ENCODE measurements around the gene PPP2R5E. TPM values are rescaled to one million over a fixed set of nuclear protein-coding genes. Genes with fewer than 3 reads are reported as not detected.

The PPP2R5E gene
- total and polyA plus RNA-seq, 7 experiments from 2014 or later: 29.2 to 47.8 (median 37.5) TPM

DNA sequence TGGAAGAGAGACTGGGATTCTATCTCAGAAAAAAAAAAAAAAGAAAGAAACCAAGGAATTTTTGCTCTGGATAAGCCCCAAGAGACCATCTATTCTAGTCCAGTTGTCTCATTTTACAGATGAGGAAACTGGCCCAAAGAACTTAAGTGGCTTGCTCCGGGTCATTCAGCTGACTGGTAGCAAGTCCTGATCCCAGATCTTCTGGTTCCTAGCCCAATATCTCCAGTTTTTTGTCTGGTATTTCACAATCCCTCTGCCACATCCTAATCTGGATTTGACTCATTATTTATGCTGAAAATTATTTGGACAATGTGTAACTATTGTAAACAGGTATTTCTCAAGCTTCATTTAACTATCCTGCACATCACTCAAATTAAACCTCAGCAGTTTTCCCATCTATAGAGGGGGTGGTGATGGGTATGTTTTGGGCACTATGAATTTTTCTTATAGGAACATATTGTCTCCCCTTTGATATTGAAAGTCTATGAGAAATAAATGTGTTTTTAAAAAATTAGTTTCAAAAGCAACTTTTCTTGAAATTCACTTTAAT, 43.4 kb downstream of the PPP2R5E start:
- no peaks in the 10 kb centered on the region for H3K27me3 Mint-ChIP-seq
- H3K9me3 ChIP-seq (ENCODE audit: control insufficient read depth in 2 of 3, low read length in 3 of 3): no peaks in the 10 kb centered on the region
- no peaks in the 10 kb centered on the region for H3K4me1 ChIP-seq (ENCODE audit: control insufficient read depth in 2 of 2, insufficient read depth in 2 of 2, low read length in 2 of 2)
- peaks cover 0 to 38% (median 11%) of the 10 kb centered on the region in 5 donors for H3K36me3 Mint-ChIP-seq
- H3K27me3 ChIP-seq (ENCODE audit: control insufficient read depth in 2 of 2, insufficient read depth in 2 of 2, low read length in 2 of 2): no peaks in the 10 kb centered on the region
- POLR2A ChIA-PET: no interaction called here
- intact Hi-C loops (cut with micrococcal nuclease): no loop called here
- no peak overlapping the region for H3K4me3 Mint-ChIP-seq
- ATAC-seq: no peak
- no peaks in the 10 kb centered on the region for H3K9me3 Mint-ChIP-seq
- no peak for DNase-seq
- CTCF ChIA-PET: no interaction called here
- no peak overlapping the region for H3K27ac Mint-ChIP-seq
- H3K36me3 ChIP-seq (ENCODE audit: control insufficient read depth in 2 of 3, insufficient read depth in 3 of 3, low read length in 3 of 3): no peaks in the 10 kb centered on the region
- H3K4me3 ChIP-seq (ENCODE audit: low read length): no peak overlapping the region
- no peak overlapping the region for H3K27ac ChIP-seq (ENCODE audit: low read depth, low read length)
- peaks cover 14 to 60% (median 42%) of the 10 kb centered on the region in 7 donors for H3K4me1 Mint-ChIP-seq

DNA sequence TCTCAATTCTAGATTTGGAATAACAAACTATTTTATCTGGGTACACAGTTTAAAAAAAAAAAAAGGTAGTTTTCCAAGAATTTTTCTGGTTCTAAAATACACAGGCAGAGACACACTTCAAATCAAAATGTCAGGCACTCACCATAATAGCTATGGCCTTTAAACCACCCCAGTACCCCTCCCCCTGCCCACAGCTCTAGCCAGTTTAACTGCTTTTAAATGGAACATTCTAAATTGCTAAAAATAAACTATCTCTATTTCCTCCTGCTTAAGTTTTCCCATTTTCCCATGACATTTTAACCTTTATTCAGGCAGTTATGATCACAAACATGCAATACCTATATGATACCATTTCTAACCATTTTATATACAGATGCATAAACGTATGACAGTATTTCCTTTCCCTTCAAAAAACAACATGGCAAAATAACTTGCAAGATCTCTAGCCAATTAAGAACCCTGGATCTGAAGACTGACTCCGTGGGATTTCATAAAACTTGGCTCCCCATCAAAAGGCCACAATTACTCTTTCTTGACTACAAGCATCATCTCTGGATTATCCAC, 46.3 kb downstream of the PPP2R5E start:
- CTCF ChIA-PET: no interaction called here
- Mint-ChIP-seq H3K4me3 (no peak overlapping the region), H3K36me3 (peaks cover 4 to 36% (median 11%) of the 10 kb centered on the region in 5 donors), H3K4me1 (peaks cover 14 to 56% (median 44%) of the 10 kb centered on the region in 7 donors), H3K27ac (no peak overlapping the region), H3K9me3 (no peaks in the 10 kb centered on the region), H3K27me3 (no peaks in the 10 kb centered on the region)
- ATAC-seq (no peak), DNase-seq (no peak)
- Histone ChIP-seq H3K27me3 (ENCODE audit: control insufficient read depth in 2 of 2, insufficient read depth in 2 of 2, low read length in 2 of 2) (no peaks in the 10 kb centered on the region), H3K4me1 (ENCODE audit: control insufficient read depth in 2 of 2, insufficient read depth in 2 of 2, low read length in 2 of 2) (no peaks in the 10 kb centered on the region), H3K4me3 (ENCODE audit: low read length) (no peak overlapping the region), H3K27ac (ENCODE audit: low read depth, low read length) (no peak overlapping the region), H3K36me3 (ENCODE audit: control insufficient read depth in 2 of 3, insufficient read depth in 3 of 3, low read length in 3 of 3) (no peaks in the 10 kb centered on the region), H3K9me3 (ENCODE audit: control insufficient read depth in 2 of 3, low read length in 3 of 3) (no peaks in the 10 kb centered on the region)
- intact Hi-C loops (cut with micrococcal nuclease): no loop called here
- POLR2A ChIA-PET: no interaction called here

GRCh38 chr14:63493246-63493645, 49.9 kb downstream of the PPP2R5E start:
- H3K36me3 Mint-ChIP-seq: peaks cover 3 to 29% (median 6%) of the 10 kb centered on the region in 5 donors
- H3K27me3 ChIP-seq (ENCODE audit: control insufficient read depth in 2 of 2, insufficient read depth in 2 of 2, low read length in 2 of 2): no peaks in the 10 kb centered on the region
- ATAC-seq (no peak), DNase-seq (no peak)
- H3K27ac Mint-ChIP-seq: peak overlapping the region in 2 of 9 donors; percentile 38 to 52
- H3K27ac ChIP-seq (ENCODE audit: low read depth, low read length): no peak overlapping the region
- intact Hi-C loops (cut with micrococcal nuclease): no loop called here
- ChIA-PET CTCF (no interaction called here), POLR2A (no interaction called here)
- H3K27me3 Mint-ChIP-seq: no peaks in the 10 kb centered on the region
- H3K36me3 ChIP-seq (ENCODE audit: control insufficient read depth in 2 of 3, insufficient read depth in 3 of 3, low read length in 3 of 3): no peaks in the 10 kb centered on the region
- H3K4me1 ChIP-seq (ENCODE audit: control insufficient read depth in 2 of 2, insufficient read depth in 2 of 2, low read length in 2 of 2): no peaks in the 10 kb centered on the region
- peak overlapping the region in 2 of 10 donors; percentile 5 to 25 for H3K4me3 Mint-ChIP-seq
- no peak overlapping the region for H3K4me3 ChIP-seq (ENCODE audit: low read length)
- no peaks in the 10 kb centered on the region for H3K9me3 ChIP-seq (ENCODE audit: control insufficient read depth in 2 of 3, low read length in 3 of 3)
- no peaks in the 10 kb centered on the region for H3K9me3 Mint-ChIP-seq
- peaks cover 10 to 57% (median 43%) of the 10 kb centered on the region in 7 donors for H3K4me1 Mint-ChIP-seq

GRCh38 chr14:63492391-63492790, 50.8 kb downstream of the PPP2R5E start:
- intact Hi-C loops (cut with micrococcal nuclease): no loop called here
- Histone ChIP-seq H3K27ac (ENCODE audit: low read depth, low read length) (no peak overlapping the region), H3K36me3 (ENCODE audit: control insufficient read depth in 2 of 3, insufficient read depth in 3 of 3, low read length in 3 of 3) (no peaks in the 10 kb centered on the region), H3K9me3 (ENCODE audit: control insufficient read depth in 2 of 3, low read length in 3 of 3) (no peaks in the 10 kb centered on the region), H3K4me1 (ENCODE audit: control insufficient read depth in 2 of 2, insufficient read depth in 2 of 2, low read length in 2 of 2) (no peaks in the 10 kb centered on the region), H3K27me3 (ENCODE audit: control insufficient read depth in 2 of 2, insufficient read depth in 2 of 2, low read length in 2 of 2) (no peaks in the 10 kb centered on the region), H3K4me3 (ENCODE audit: low read length) (no peak overlapping the region)
- Mint-ChIP-seq H3K36me3 (peaks cover 3 to 28% (median 6%) of the 10 kb centered on the region in 5 donors), H3K27ac (peak overlapping the region in 2 of 9 donors; percentile 1 to 28), H3K27me3 (no peaks in the 10 kb centered on the region), H3K4me1 (peaks cover 13 to 64% (median 47%) of the 10 kb centered on the region in 7 donors), H3K9me3 (no peaks in the 10 kb centered on the region), H3K4me3 (no peak overlapping the region)
- no peak for ATAC-seq
- no peak for DNase-seq
- CTCF ChIA-PET: no interaction called here
- POLR2A ChIA-PET: no interaction called here

DNA sequence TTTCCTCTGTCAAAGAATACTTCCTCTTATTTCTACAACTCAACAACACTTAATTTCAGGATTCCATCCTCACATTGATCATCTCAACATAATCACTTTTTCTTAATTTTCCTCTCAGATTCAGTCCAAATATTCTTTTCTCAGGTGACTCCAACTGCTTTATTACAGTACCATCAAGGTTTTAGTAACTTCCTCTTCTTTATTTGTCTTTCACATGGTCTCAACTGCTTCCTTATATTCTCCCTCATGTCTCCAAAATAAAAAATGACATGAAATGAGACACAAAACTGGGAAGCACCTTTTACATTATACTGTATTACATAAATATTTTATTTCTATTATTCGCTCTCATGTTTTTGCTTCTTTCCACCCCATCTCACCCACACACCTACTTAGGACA, 55.5 kb downstream of the PPP2R5E start:
- Histone ChIP-seq H3K4me3 (ENCODE audit: low read length) (no peak overlapping the region), H3K36me3 (ENCODE audit: control insufficient read depth in 2 of 3, insufficient read depth in 3 of 3, low read length in 3 of 3) (no peaks in the 10 kb centered on the region), H3K27ac (ENCODE audit: low read depth, low read length) (no peak overlapping the region), H3K9me3 (ENCODE audit: control insufficient read depth in 2 of 3, low read length in 3 of 3) (no peaks in the 10 kb centered on the region), H3K27me3 (ENCODE audit: control insufficient read depth in 2 of 2, insufficient read depth in 2 of 2, low read length in 2 of 2) (no peaks in the 10 kb centered on the region), H3K4me1 (ENCODE audit: control insufficient read depth in 2 of 2, insufficient read depth in 2 of 2, low read length in 2 of 2) (peaks cover 0 to 7% of the 10 kb centered on the region in 2 donors)
- CTCF ChIA-PET: no interaction called here
- peak overlapping the region in 2 of 10 donors; percentile 28 to 53 for H3K4me3 Mint-ChIP-seq
- peak overlapping the region in 6 of 9 donors; percentile 5 to 58 (median 19) for H3K27ac Mint-ChIP-seq
- POLR2A ChIA-PET: no interaction called here
- ATAC-seq (no peak), DNase-seq (no peak)
- peaks cover 0 to 21% (median 9%) of the 10 kb centered on the region in 5 donors for H3K36me3 Mint-ChIP-seq
- intact Hi-C loops (cut with micrococcal nuclease): no loop called here
- no peaks in the 10 kb centered on the region for H3K9me3 Mint-ChIP-seq
- peaks cover 32 to 80% (median 63%) of the 10 kb centered on the region in 7 donors for H3K4me1 Mint-ChIP-seq
- no peaks in the 10 kb centered on the region for H3K27me3 Mint-ChIP-seq

DNA sequence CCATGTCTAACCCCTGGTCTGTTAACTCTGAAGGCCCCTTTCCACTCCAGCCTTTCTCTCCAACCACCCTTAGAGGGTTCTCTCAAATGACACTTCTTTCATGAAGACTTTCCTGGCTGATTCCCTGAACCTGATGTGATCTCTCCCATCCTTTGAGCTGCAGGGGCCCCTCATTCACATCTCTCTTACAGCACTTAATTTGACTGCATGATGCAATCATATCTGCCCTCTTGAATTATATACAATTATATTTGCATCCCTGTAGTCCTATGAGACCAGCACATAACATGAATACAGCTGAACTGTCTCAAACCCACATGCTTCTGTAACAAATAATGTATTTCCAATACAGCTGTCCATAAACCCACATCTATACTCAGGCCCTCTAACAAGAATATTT, 56.4 kb downstream of the PPP2R5E start:
- no peaks in the 10 kb centered on the region for H3K9me3 ChIP-seq (ENCODE audit: control insufficient read depth in 2 of 3, low read length in 3 of 3)
- peaks cover 0 to 18% (median 5%) of the 10 kb centered on the region in 5 donors for H3K36me3 Mint-ChIP-seq
- H3K9me3 Mint-ChIP-seq: no peaks in the 10 kb centered on the region
- no peak overlapping the region for H3K27ac ChIP-seq (ENCODE audit: low read depth, low read length)
- H3K27ac Mint-ChIP-seq: peak overlapping the region in 4 of 9 donors; percentile 9 to 62 (median 39)
- no peak overlapping the region for H3K4me3 ChIP-seq (ENCODE audit: low read length)
- DNase-seq (no peak), ATAC-seq (no peak)
- H3K27me3 ChIP-seq (ENCODE audit: control insufficient read depth in 2 of 2, insufficient read depth in 2 of 2, low read length in 2 of 2): no peaks in the 10 kb centered on the region
- CTCF ChIA-PET: no interaction called here
- no peaks in the 10 kb centered on the region for H3K36me3 ChIP-seq (ENCODE audit: control insufficient read depth in 2 of 3, insufficient read depth in 3 of 3, low read length in 3 of 3)
- intact Hi-C loops (cut with micrococcal nuclease): no loop called here
- no peaks in the 10 kb centered on the region for H3K27me3 Mint-ChIP-seq
- POLR2A ChIA-PET: no interaction called here
- peak overlapping the region in 1 of 10 donors; percentile 2 for H3K4me3 Mint-ChIP-seq
- peaks cover 0 to 7% of the 10 kb centered on the region in 2 donors for H3K4me1 ChIP-seq (ENCODE audit: control insufficient read depth in 2 of 2, insufficient read depth in 2 of 2, low read length in 2 of 2)
- peaks cover 29 to 76% (median 57%) of the 10 kb centered on the region in 7 donors for H3K4me1 Mint-ChIP-seq

- H3K27ac ChIP-seq (ENCODE audit: low read depth, low read length): no peak overlapping the region
- H3K36me3 ChIP-seq (ENCODE audit: control insufficient read depth in 2 of 3, insufficient read depth in 3 of 3, low read length in 3 of 3): no peaks in the 10 kb centered on the region
- Mint-ChIP-seq H3K27ac (peak overlapping the region in 5 of 9 donors; percentile 18 to 66 (median 54)), H3K9me3 (no peaks in the 10 kb centered on the region), H3K4me3 (peak overlapping the region in 4 of 10 donors; percentile 3 to 55 (median 40)), H3K36me3 (peaks cover 0 to 9% (median 6%) of the 10 kb centered on the region in 5 donors), H3K4me1 (peaks cover 41 to 75% (median 62%) of the 10 kb centered on the region in 7 donors), H3K27me3 (no peaks in the 10 kb centered on the region)
- H3K4me1 ChIP-seq (ENCODE audit: control insufficient read depth in 2 of 2, insufficient read depth in 2 of 2, low read length in 2 of 2): peaks cover 0 to 18% of the 10 kb centered on the region in 2 donors
- POLR2A ChIA-PET: no interaction called here
- intact Hi-C loops (cut with micrococcal nuclease): no loop called here
- no peak overlapping the region for H3K4me3 ChIP-seq (ENCODE audit: low read length)
- CTCF ChIA-PET: no interaction called here
- ATAC-seq (no peak), DNase-seq (no peak)
- H3K27me3 ChIP-seq (ENCODE audit: control insufficient read depth in 2 of 2, insufficient read depth in 2 of 2, low read length in 2 of 2): no peaks in the 10 kb centered on the region
- no peaks in the 10 kb centered on the region for H3K9me3 ChIP-seq (ENCODE audit: control insufficient read depth in 2 of 3, low read length in 3 of 3)
Measured at GRCh38 chr14:63483315-63483714, 59.9 kb downstream of the PPP2R5E start.
